ENCODE measurements around the gene SERPINB3. TPM values are rescaled to one million over a fixed set of nuclear protein-coding genes. Genes with fewer than 3 reads are reported as not detected.

Gene SERPINB3
- total RNA-seq, 4 donors from 2014 or later = not detected

GRCh38 chr18:63617049-63617914 lies 44.4 kb downstream of the SERPINB3 start:
- Histone ChIP-seq H3K36me3 (no peaks in the 10 kb centered on the region), H3K4me3 (no peak overlapping the region), H3K27me3 (no peaks in the 10 kb centered on the region), H3K9me3 (peaks cover 0 to 7% of the 10 kb centered on the region in 2 donors), H3K27ac (peak overlapping the region in 1 of 4 donors; percentile 5), H3K4me1 (peaks cover 0 to 4% (median 0%) of the 10 kb centered on the region in 4 donors)
- intact Hi-C loops (cut with DNase I; ENCODE audit: low total_unique reads) (no loop called here), in situ Hi-C loops (cut with MboI; ENCODE audit: low pct_ligation_motif_present in 1 of 4, low pct_unique_long_range_greater_than_20kb in 1 of 4, low sequenced_read_pairs in 3 of 4) (no loop called here)
- DNase-seq = no peak
- TF ChIP-seq, protein P1, sequence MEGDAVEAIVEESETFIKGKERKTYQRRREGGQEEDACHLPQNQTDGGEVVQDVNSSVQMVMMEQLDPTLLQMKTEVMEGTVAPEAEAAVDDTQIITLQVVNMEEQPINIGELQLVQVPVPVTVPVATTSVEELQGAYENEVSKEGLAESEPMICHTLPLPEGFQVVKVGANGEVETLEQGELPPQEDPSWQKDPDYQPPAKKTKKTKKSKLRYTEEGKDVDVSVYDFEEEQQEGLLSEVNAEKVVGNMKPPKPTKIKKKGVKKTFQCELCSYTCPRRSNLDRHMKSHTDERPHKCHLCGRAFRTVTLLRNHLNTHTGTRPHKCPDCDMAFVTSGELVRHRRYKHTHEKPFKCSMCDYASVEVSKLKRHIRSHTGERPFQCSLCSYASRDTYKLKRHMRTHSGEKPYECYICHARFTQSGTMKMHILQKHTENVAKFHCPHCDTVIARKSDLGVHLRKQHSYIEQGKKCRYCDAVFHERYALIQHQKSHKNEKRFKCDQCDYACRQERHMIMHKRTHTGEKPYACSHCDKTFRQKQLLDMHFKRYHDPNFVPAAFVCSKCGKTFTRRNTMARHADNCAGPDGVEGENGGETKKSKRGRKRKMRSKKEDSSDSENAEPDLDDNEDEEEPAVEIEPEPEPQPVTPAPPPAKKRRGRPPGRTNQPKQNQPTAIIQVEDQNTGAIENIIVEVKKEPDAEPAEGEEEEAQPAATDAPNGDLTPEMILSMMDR (IDR thresholded peaks at IDR 0.05) = no peak
- peak in 2 of 3 donors; percentile 22 to 47 for TF ChIP-seq POLR2AphosphoS5 (IDR thresholded peaks at IDR 0.05)
- WGBS, 2 donors (ENCODE audit: low coverage in 1 of 2) = 12 to 17% methylated on average over 3 of the region's 3 CpGs

DNA sequence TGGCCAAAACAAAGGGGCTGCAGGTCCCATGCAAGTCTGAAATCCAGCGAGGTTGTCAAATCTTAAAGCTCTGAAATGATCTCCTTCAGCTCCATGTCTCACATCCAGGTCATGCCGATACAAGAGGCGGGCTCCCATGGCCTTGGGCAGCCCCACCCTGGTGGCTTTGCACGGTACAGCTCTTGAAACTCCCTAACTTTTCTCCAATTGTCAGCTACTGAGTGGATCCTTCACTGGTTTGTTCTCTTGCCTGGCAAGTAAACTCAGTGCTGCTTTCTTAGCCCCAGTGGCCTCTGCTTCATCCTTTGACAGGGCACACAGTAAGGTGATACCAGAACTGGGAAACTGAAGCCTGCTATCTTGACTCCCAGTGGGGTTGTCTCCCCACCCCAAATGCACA lies 48.3 kb downstream of the SERPINB3 start:
- TF ChIP-seq POLR2A (IDR thresholded peaks at IDR 0.05) = no peak
- DNase-seq = no peak
- Histone ChIP-seq H3K27me3 (no peaks in the 10 kb centered on the region), H3K27ac (no peak overlapping the region), H3K4me1 (peaks cover 0 to 4% (median 0%) of the 10 kb centered on the region in 4 donors), H3K4me3 (no peak overlapping the region), H3K36me3 (no peaks in the 10 kb centered on the region), H3K9me3 (no peaks in the 10 kb centered on the region)
- WGBS, 2 donors (ENCODE audit: low coverage in 1 of 2) = 79 to 100% methylated on average over 1 to 4 of the region's 4 CpGs
- intact Hi-C loops (cut with DNase I; ENCODE audit: low total_unique reads) = no loop called here
- in situ Hi-C loops (cut with MboI; ENCODE audit: low pct_ligation_motif_present in 1 of 4, low pct_unique_long_range_greater_than_20kb in 1 of 4, low sequenced_read_pairs in 3 of 4) = no loop called here

GRCh38 chr18:63606526-63606925 lies 55.2 kb downstream of the SERPINB3 start:
- Histone ChIP-seq H3K27ac (no peak overlapping the region), H3K4me3 (no peak overlapping the region), H3K36me3 (no peaks in the 10 kb centered on the region), H3K27me3 (no peaks in the 10 kb centered on the region), H3K4me1 (no peaks in the 10 kb centered on the region), H3K9me3 (no peaks in the 10 kb centered on the region)
- in situ Hi-C loops (cut with MboI; ENCODE audit: low pct_ligation_motif_present in 1 of 4, low pct_unique_long_range_greater_than_20kb in 1 of 4, low sequenced_read_pairs in 3 of 4) = no loop called here
- intact Hi-C loops (cut with DNase I; ENCODE audit: low total_unique reads) = no loop called here
- no peak for TF ChIP-seq POLR2AphosphoS5 (IDR thresholded peaks at IDR 0.05)
- TF ChIP-seq, protein P1 (IDR thresholded peaks at IDR 0.05) = no peak
- no peak for TF ChIP-seq POLR2A (IDR thresholded peaks at IDR 0.05)
- TF ChIP-seq EP300 (IDR thresholded peaks at IDR 0.05; ENCODE audit: low read depth) = no peak
- WGBS, 2 donors (ENCODE audit: low coverage in 1 of 2) = 71 to 83% methylated on average over 1 to 3 of the region's 3 CpGs
- no peak for DNase-seq

Other genes starting within 250 kb of the SERPINB3 start
- 100 to 1,000 TPM in 1 of 4 donors, 10 to 100 TPM in 3; 40.4 to 122 (median 63.3) TPM for gene VPS4B, start 239.4 kb downstream of the SERPINB3 start, total RNA-seq
- gene SERPINB5, start 184.9 kb downstream of the SERPINB3 start, total RNA-seq = 1 to 10 TPM in 3 of 4 donors, under 1 TPM in 1; 0.79 to 3.6 (median 1.2) TPM
- not detected for gene SERPINB12, start 119.5 kb downstream of the SERPINB3 start, total RNA-seq
- 1 to 10 TPM in 1 of 4 donors, not detected in 3; 1.4 TPM for gene SERPINB13, start 74.5 kb downstream of the SERPINB3 start, total RNA-seq
- not detected for gene SERPINB4, start 17.6 kb downstream of the SERPINB3 start, total RNA-seq
- gene SERPINB11, start 41.1 kb upstream of the SERPINB3 start, total RNA-seq = not detected
- gene SERPINB7, start 113.5 kb upstream of the SERPINB3 start, total RNA-seq = not detected
- gene SERPINB2, start 225.8 kb upstream of the SERPINB3 start, total RNA-seq = 10 to 100 TPM in 1 of 4 donors, not detected in 3; 48.3 TPM
- not detected for gene SERPINB10, start 246.1 kb upstream of the SERPINB3 start, total RNA-seq

Data from transverse colon (tissue), 4 donors.